WERI-Rb-1 (cell line): ENCODE results near the gene EML5.
A peak's percentile ranks its signal among the peaks of the same experiment; 100 is the strongest.

Experiments used
- DNase-seq: peaks from one replicate; pipeline ENCODE4 v3.0.0-alpha.2; 2020
- H3K27ac ChIP-seq: fragments of 250-450 bp; sonication (Bioruptor Pico); 2 replicates; pipeline ENCODE4 v1.5.1; 2020; ENCODE audit warnings: mild to moderate bottlenecking, moderate library complexity
- H3K27me3 ChIP-seq: fragments of 250-450 bp; sonication (Bioruptor Pico); 2 replicates; pipeline ENCODE4 v1.5.1; 2021; ENCODE audit warnings: mild to moderate bottlenecking, low read depth, moderate library complexity; ENCODE audit not compliant: insufficient read depth, severe bottlenecking
- H3K36me3 ChIP-seq: fragments of 250-450 bp; sonication (Bioruptor Pico); 2 replicates; pipeline ENCODE4 v1.5.1; 2020; ENCODE audit warnings: mild to moderate bottlenecking, moderate library complexity
- H3K4me3 ChIP-seq: 2 replicates; pipeline ENCODE4 v1.5.1; 2011; ENCODE audit warnings: low read depth, mild to moderate bottlenecking, control low read depth, low read length
- H3K9me3 ChIP-seq: fragments of 250-450 bp; sonication (Bioruptor Pico); 2 replicates; pipeline ENCODE4 v1.5.1; 2021; ENCODE audit warnings: mild to moderate bottlenecking, moderate library complexity; ENCODE audit not compliant: severe bottlenecking
- CTCF ChIP-seq: IDR thresholded peaks from 2 replicates; pipeline ENCODE4 v1.5.1; 2011; ENCODE audit warnings: low read depth, mild to moderate bottlenecking, control low read depth, inconsistent platforms, low read length

Gene EML5

GRCh38 chr14:88682495-88683114 is 110.1 kb downstream of the EML5 start:
- Histone ChIP-seq H3K27ac (no peak overlapping the region), H3K4me3 (no peak overlapping the region), H3K9me3 (no peaks in the 10 kb centered on the region), H3K27me3 (no peaks in the 10 kb centered on the region), H3K36me3 (peaks cover 35% of the 10 kb centered on the region)
- TF ChIP-seq CTCF, result no peak
- DNase-seq, result no peak

GRCh38 chr14:88681755-88682494 is 110.8 kb downstream of the EML5 start:
- no peak for DNase-seq
- peaks cover 38% of the 10 kb centered on the region for H3K36me3 ChIP-seq
- TF ChIP-seq CTCF, result no peak
- H3K27me3 ChIP-seq, result no peaks in the 10 kb centered on the region
- H3K9me3 ChIP-seq, result no peaks in the 10 kb centered on the region
- no peak overlapping the region for H3K27ac ChIP-seq
- H3K4me3 ChIP-seq, result no peak overlapping the region

- peak; percentile 12 for DNase-seq
- TF ChIP-seq CTCF, result no peak
- H3K9me3 ChIP-seq, result no peaks in the 10 kb centered on the region
- no peaks in the 10 kb centered on the region for H3K27me3 ChIP-seq
- H3K4me3 ChIP-seq, result no peak overlapping the region
- peaks cover 9% of the 10 kb centered on the region for H3K36me3 ChIP-seq
- H3K27ac ChIP-seq, result no peak overlapping the region
Observed at GRCh38 chr14:88669346-88669745, 123.4 kb downstream of the EML5 start.

- Histone ChIP-seq H3K9me3 (no peaks in the 10 kb centered on the region), H3K27ac (no peak overlapping the region), H3K36me3 (peaks cover 4% of the 10 kb centered on the region), H3K27me3 (no peaks in the 10 kb centered on the region), H3K4me3 (no peak overlapping the region)
- DNase-seq, result no peak
- no peak for TF ChIP-seq CTCF
Observed at GRCh38 chr14:88668448-88669116, 124.2 kb downstream of the EML5 start.

- TF ChIP-seq CTCF, result peak; percentile 88
- H3K36me3 ChIP-seq, result peaks cover 6% of the 10 kb centered on the region
- peak overlapping the region; percentile 39; the same call in 1 of the 2 replicates for H3K27ac ChIP-seq
- H3K4me3 ChIP-seq, result no peak overlapping the region
- H3K27me3 ChIP-seq, result no peaks in the 10 kb centered on the region
- DNase-seq, result peak; percentile 55
- H3K9me3 ChIP-seq, result no peaks in the 10 kb centered on the region
Observed at GRCh38 chr14:88667555-88668273, 125.0 kb downstream of the EML5 start.
